GM12878 (cell line): ENCODE measurements around the gene LARGE1. TPM values are rescaled to one million over a fixed set of nuclear protein-coding genes. Genes with fewer than 3 reads are reported as not detected.

Experiments used
- ASH2L ChIP-seq: fragments of 300-600, 200-600 bp; sonication (generic); IDR thresholded peaks from 2 replicates; pipeline ENCODE4 v1.6.1; 2017; ENCODE audit warnings: low read depth, mild to moderate bottlenecking, borderline replicate concordance
- MTA3 ChIP-seq: IDR thresholded peaks from 2 replicates; pipeline ENCODE4 v1.6.1; 2012; ENCODE audit warnings: low read length, inconsistent platforms, borderline replicate concordance
- SIX5 ChIP-seq: IDR thresholded peaks from 2 replicates; pipeline ENCODE4 v1.6.1; 2011; ENCODE audit warnings: mild to moderate bottlenecking, low read depth, low read length, moderate library complexity; ENCODE audit not compliant: severe bottlenecking
- SMAD5 ChIP-seq: IDR thresholded peaks from 2 replicates; pipeline ENCODE4 v1.6.1; 2016; ENCODE audit warnings: antibody characterized with exemption, low read depth
- SPI1 ChIP-seq: IDR thresholded peaks from 2 replicates; pipeline ENCODE4 v1.6.1; 2011; ENCODE audit warnings: low read depth, mild to moderate bottlenecking, low read length, moderate library complexity, borderline replicate concordance; ENCODE audit not compliant: insufficient read depth
- TCF3 ChIP-seq: IDR thresholded peaks from 2 replicates; pipeline ENCODE4 v1.6.1; 2012; ENCODE audit warnings: low read depth, mild to moderate bottlenecking, low read length, borderline replicate concordance; ENCODE audit not compliant: insufficient read depth
- polyA plus RNA-seq, 11 experiments: library from polyadenylated mRNA; depleted of rRNA in 4 of 11; unstranded in 6 of 11; stranded (reverse) in 5 of 11; fragments of >200 nt; fragmentation: Nextera tagmentation in 4 of 11; fragmentation: Illumina TruSeq in 1 of 11; extraction: Ambion mirVana in 4 of 11; extraction: Trizol in 1 of 11; gene quantifications; 1 replicate in 1 of 11; 2 replicates in 10 of 11; pipeline versions ENCODE4 v1.2.1 to v1.2.3, GENCODE V29; 2011 to 2016; ENCODE audit warnings: inconsistent platforms in 2 of 11, missing spikeins in 2 of 11, low read depth in 1 of 11
- total RNA-seq, 4 experiments: library from RNA; depleted of rRNA in 3 of 4; stranded (reverse); fragments of >200 nt in 3 of 4; fragmentation: Illumina TruSeq in 1 of 4; extraction: Trizol in 1 of 4; gene quantifications; 2 replicates each; pipeline versions ENCODE4 v1.2.1 to v1.2.3, GENCODE V29; 2013 to 2021
- TF ChIP-seq, protein P1 (sequence below): IDR thresholded peaks from 2 replicates; pipeline ENCODE4 v1.6.1; 2012; ENCODE audit warnings: low read depth, low read length, improper control_type of control experiment
- TF ChIP-seq, protein P2 (sequence below): fragments of 450-650 bp; IDR thresholded peaks from 2 replicates; pipeline ENCODE4 v1.6.1; 2017; ENCODE audit warnings: borderline replicate concordance
- TF ChIP-seq, protein P3 (sequence below): fragments of 450-650 bp; IDR thresholded peaks from 2 replicates; pipeline ENCODE4 v1.6.1; 2014; ENCODE audit warnings: mild to moderate bottlenecking
- TF ChIP-seq, protein P4 (sequence below): fragments of 450-650 bp; IDR thresholded peaks from 2 replicates; pipeline ENCODE4 v1.6.1; 2016; ENCODE audit warnings: mild to moderate bottlenecking

The LARGE1 gene
- total and polyA plus RNA-seq, 10 of the 15 experiments (the other 5 are each of a cell fraction or from before 2014, with no cell fraction given) = 3.2 to 41.4 (median 17.3) TPM

DNA sequence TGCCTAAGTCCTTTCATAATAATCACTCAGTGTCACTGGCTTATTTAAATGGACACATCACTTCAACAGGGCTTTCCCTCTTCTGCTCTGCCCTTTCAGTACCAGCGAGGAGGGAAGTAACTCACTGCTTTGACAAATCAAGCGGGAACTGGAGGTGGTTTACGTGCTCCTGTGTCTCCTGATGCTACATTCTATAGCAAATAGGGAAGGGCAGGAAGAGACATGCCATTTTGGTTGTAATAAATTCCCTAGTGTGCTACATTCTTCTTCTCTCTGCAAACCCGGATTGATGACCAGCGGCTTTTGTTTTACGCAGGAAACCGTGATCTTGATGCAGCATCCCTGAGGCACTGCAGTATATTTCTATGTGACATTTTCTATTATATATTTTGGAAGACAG is 491.0 kb downstream of the LARGE1 start (continued):
- TF ChIP-seq, protein P1, sequence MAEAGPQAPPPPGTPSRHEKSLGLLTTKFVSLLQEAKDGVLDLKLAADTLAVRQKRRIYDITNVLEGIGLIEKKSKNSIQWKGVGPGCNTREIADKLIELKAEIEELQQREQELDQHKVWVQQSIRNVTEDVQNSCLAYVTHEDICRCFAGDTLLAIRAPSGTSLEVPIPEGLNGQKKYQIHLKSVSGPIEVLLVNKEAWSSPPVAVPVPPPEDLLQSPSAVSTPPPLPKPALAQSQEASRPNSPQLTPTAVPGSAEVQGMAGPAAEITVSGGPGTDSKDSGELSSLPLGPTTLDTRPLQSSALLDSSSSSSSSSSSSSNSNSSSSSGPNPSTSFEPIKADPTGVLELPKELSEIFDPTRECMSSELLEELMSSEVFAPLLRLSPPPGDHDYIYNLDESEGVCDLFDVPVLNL = no peak
- TF ChIP-seq, protein P2, sequence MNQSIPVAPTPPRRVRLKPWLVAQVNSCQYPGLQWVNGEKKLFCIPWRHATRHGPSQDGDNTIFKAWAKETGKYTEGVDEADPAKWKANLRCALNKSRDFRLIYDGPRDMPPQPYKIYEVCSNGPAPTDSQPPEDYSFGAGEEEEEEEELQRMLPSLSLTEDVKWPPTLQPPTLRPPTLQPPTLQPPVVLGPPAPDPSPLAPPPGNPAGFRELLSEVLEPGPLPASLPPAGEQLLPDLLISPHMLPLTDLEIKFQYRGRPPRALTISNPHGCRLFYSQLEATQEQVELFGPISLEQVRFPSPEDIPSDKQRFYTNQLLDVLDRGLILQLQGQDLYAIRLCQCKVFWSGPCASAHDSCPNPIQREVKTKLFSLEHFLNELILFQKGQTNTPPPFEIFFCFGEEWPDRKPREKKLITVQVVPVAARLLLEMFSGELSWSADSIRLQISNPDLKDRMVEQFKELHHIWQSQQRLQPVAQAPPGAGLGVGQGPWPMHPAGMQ = no peak
- TF ChIP-seq, protein P3, sequence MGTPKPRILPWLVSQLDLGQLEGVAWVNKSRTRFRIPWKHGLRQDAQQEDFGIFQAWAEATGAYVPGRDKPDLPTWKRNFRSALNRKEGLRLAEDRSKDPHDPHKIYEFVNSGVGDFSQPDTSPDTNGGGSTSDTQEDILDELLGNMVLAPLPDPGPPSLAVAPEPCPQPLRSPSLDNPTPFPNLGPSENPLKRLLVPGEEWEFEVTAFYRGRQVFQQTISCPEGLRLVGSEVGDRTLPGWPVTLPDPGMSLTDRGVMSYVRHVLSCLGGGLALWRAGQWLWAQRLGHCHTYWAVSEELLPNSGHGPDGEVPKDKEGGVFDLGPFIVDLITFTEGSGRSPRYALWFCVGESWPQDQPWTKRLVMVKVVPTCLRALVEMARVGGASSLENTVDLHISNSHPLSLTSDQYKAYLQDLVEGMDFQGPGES = no peak
- TF ChIP-seq SMAD5 = no peak
- no peak for TF ChIP-seq ASH2L
- TF ChIP-seq MTA3 = no peak
- TF ChIP-seq, protein P4, sequence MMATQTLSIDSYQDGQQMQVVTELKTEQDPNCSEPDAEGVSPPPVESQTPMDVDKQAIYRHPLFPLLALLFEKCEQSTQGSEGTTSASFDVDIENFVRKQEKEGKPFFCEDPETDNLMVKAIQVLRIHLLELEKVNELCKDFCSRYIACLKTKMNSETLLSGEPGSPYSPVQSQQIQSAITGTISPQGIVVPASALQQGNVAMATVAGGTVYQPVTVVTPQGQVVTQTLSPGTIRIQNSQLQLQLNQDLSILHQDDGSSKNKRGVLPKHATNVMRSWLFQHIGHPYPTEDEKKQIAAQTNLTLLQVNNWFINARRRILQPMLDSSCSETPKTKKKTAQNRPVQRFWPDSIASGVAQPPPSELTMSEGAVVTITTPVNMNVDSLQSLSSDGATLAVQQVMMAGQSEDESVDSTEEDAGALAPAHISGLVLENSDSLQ = no peak
- TF ChIP-seq TCF3 = no peak
- no peak for TF ChIP-seq SPI1
- no peak for TF ChIP-seq SIX5
